ENCODE measurements around the gene GPR35. TPM values are rescaled to one million over a fixed set of nuclear protein-coding genes. Genes with fewer than 3 reads are reported as not detected.

GPR35 gene
- total RNA-seq, 1 donor from 2014 or later = 0.53 TPM

GRCh38 chr2:240637116-240637900 lies 12.0 kb downstream of the GPR35 start:
- DNase-seq (ENCODE audit: low spot score) = no peak
- no peak for ATAC-seq

- ATAC-seq = no peak
- no peak for DNase-seq (ENCODE audit: low spot score)
Measured at GRCh38 chr2:240637901-240638345, 12.6 kb downstream of the GPR35 start.

GRCh38 chr2:240638512-240639160 lies 13.4 kb downstream of the GPR35 start:
- no peak for ATAC-seq

GRCh38 chr2:240639566-240639965 lies 14.3 kb downstream of the GPR35 start:
- no peak for ATAC-seq

More at GRCh38 chr2:240638512-240639160, 13.4 kb downstream of the GPR35 start:
- no peak for DNase-seq (ENCODE audit: low spot score)

GRCh38 chr2:240640939-240641338 lies 15.7 kb downstream of the GPR35 start:
- ATAC-seq = peak; percentile 89
- no peak for DNase-seq (ENCODE audit: low spot score)

More at GRCh38 chr2:240639566-240639965, 14.3 kb downstream of the GPR35 start:
- DNase-seq (ENCODE audit: low spot score) = no peak

- DNase-seq (ENCODE audit: low spot score) (no peak), ATAC-seq (no peak)
Measured at GRCh38 chr2:240642061-240642805, 17.0 kb downstream of the GPR35 start.

GRCh38 chr2:240642806-240643092 lies 17.5 kb downstream of the GPR35 start:
- DNase-seq (ENCODE audit: low spot score) (no peak), ATAC-seq (no peak)

- no peak for DNase-seq (ENCODE audit: low spot score)
- ATAC-seq = no peak
Measured at GRCh38 chr2:240643093-240643810, 18.0 kb downstream of the GPR35 start.

GRCh38 chr2:240643811-240644150 lies 18.5 kb downstream of the GPR35 start:
- ATAC-seq = no peak
- no peak for DNase-seq (ENCODE audit: low spot score)

GRCh38 chr2:240644171-240644651 lies 18.9 kb downstream of the GPR35 start:
- DNase-seq (ENCODE audit: low spot score) = no peak
- no peak for ATAC-seq

GRCh38 chr2:240644859-240645301 lies 19.6 kb downstream of the GPR35 start:
- DNase-seq (ENCODE audit: low spot score) = no peak
- no peak for ATAC-seq

- ATAC-seq (no peak), DNase-seq (ENCODE audit: low spot score) (no peak)
Measured at GRCh38 chr2:240645346-240645745, 20.1 kb downstream of the GPR35 start.

GRCh38 chr2:240645801-240646175 lies 20.5 kb downstream of the GPR35 start:
- ATAC-seq (no peak), DNase-seq (ENCODE audit: low spot score) (no peak)

- ATAC-seq (no peak), DNase-seq (ENCODE audit: low spot score) (no peak)
Measured at GRCh38 chr2:240646176-240646899, 21.1 kb downstream of the GPR35 start.

GRCh38 chr2:240646900-240647502 lies 21.7 kb downstream of the GPR35 start:
- no peak for DNase-seq (ENCODE audit: low spot score)
- ATAC-seq = no peak

GRCh38 chr2:240647503-240648154 lies 22.3 kb downstream of the GPR35 start:
- ATAC-seq (no peak), DNase-seq (ENCODE audit: low spot score) (no peak)

- ATAC-seq (no peak), DNase-seq (ENCODE audit: low spot score) (no peak)
Measured at GRCh38 chr2:240648155-240648649, 22.9 kb downstream of the GPR35 start.

- DNase-seq (ENCODE audit: low spot score) (no peak), ATAC-seq (no peak)
Measured at GRCh38 chr2:240648650-240649275, 23.5 kb downstream of the GPR35 start.

- ATAC-seq (no peak), DNase-seq (ENCODE audit: low spot score) (no peak)
Measured at GRCh38 chr2:240649331-240649730, 24.1 kb downstream of the GPR35 start.

Data from left lobe of liver (tissue), 2 donors.